H1 (cell line): ENCODE measurements around the gene SCMH1. TPM values are rescaled to one million over a fixed set of nuclear protein-coding genes. Genes with fewer than 3 reads are reported as not detected.
"Not testable (repeated sequence)": the region's sequence is repeated elsewhere in the genome, so short reads cannot be mapped to it uniquely, and the experiment has no call there.

Experiments
- CTCF ChIA-PET: fragments of 300-600 bp; sonication (Branson Sonifier 250); formaldehyde crosslinking; loops from one replicate; lab custom pipeline; 2021; ENCODE audit not compliant: partially characterized antibody; lab: Charles Lee
- POLR2A ChIA-PET: fragments of 300-600 bp; sonication (Branson Sonifier 250); formaldehyde crosslinking; loops from one replicate; lab custom pipeline; 2021; ENCODE audit warnings: inconsistent platforms; ENCODE audit not compliant: partially characterized antibody; lab: Charles Lee
- DNase-seq, 2 experiments: peaks; one replicate each; pipeline versions ENCODE4 v3.0.0 to v3.0.0-alpha.2; 2010 to 2022; ENCODE audit warnings: low spot score in 2 of 2, low read depth in 1 of 2, mixed read lengths in 1 of 2
- FAIRE-seq: peaks from 2 replicates; lab custom pipeline; 2011; peaks lifted over from hg19 to GRCh38; lab: Jason Lieb, UNC
- H2AFZ ChIP-seq: 2 replicates; pipeline ENCODE4 v1.8.1; 2012; ENCODE audit warnings: low read length, inconsistent platforms
- H2AK5ac ChIP-seq: 2 replicates; pipeline ENCODE4 v1.6.1; 2013; ENCODE audit warnings: low read depth, low read length
- H2BK120ac ChIP-seq: replicated peaks from 2 replicates; pipeline ENCODE3; 2013; ENCODE audit warnings: low read depth, low read length, inconsistent platforms
- H2BK12ac ChIP-seq: 2 replicates; pipeline ENCODE4 v1.6.1; 2013; ENCODE audit warnings: low read depth, low read length
- H2BK15ac ChIP-seq: 2 replicates; pipeline ENCODE4 v1.6.1; 2013; ENCODE audit warnings: low read length
- H2BK20ac ChIP-seq: 2 replicates; pipeline ENCODE4 v1.6.1; 2013; ENCODE audit warnings: low read length
- H2BK5ac ChIP-seq: 2 replicates; pipeline ENCODE4 v1.6.1; 2013; ENCODE audit warnings: low read depth, low read length
- H3K14ac ChIP-seq: 2 replicates; pipeline ENCODE4 v1.6.1; 2013; ENCODE audit warnings: inconsistent platforms; ENCODE audit not compliant: insufficient read length
- H3K18ac ChIP-seq: 2 replicates; pipeline ENCODE4 v1.6.1; 2013; ENCODE audit warnings: low read length; ENCODE audit errors: extremely low read depth
- H3K23ac ChIP-seq: 2 replicates; pipeline ENCODE4 v1.6.1; 2013; ENCODE audit warnings: inconsistent platforms; ENCODE audit not compliant: insufficient read length
- H3K23me2 ChIP-seq: 2 replicates; pipeline ENCODE4 v1.6.1; 2013; ENCODE audit warnings: low read depth, low read length
- H3K27ac ChIP-seq: 2 replicates; pipeline ENCODE4 v1.6.1; 2011; ENCODE audit warnings: low read depth, low read length, inconsistent platforms
- H3K27me3 ChIP-seq, 4 experiments: replicated peaks in 1 of 4; 1 replicate in 1 of 4; 2 replicates in 3 of 4; pipeline versions ENCODE4 v1.6.1 to v1.8.1; 2011 to 2013; ENCODE audit warnings: low read length in 3 of 4, mild to moderate bottlenecking in 3 of 4, inconsistent platforms in 2 of 4, mixed read lengths in 2 of 4, moderate library complexity in 1 of 4; ENCODE audit not compliant: control insufficient read depth in 3 of 4, insufficient read depth in 3 of 4; ENCODE audit errors: extremely low read depth in 1 of 4
- H3K36me3 ChIP-seq, 4 experiments: 2 replicates each; pipeline versions ENCODE4 v1.6.1 to v1.8.1; 2011 to 2013; ENCODE audit warnings: mild to moderate bottlenecking in 4 of 4, low read length in 3 of 4, moderate library complexity in 2 of 4, control low read depth in 1 of 4, inconsistent platforms in 1 of 4; ENCODE audit not compliant: insufficient read depth in 4 of 4, control insufficient read depth in 2 of 4
- H3K4ac ChIP-seq: replicated peaks from 2 replicates; pipeline ENCODE3; 2013; ENCODE audit warnings: low read length, low read depth, mixed read lengths, inconsistent platforms; ENCODE audit not compliant: insufficient read length
- H3K4me1 ChIP-seq, 4 experiments: replicated peaks in 1 of 4; 1 replicate in 1 of 4; 2 replicates in 3 of 4; pipeline versions ENCODE4 v1.6.1 to v1.8.1; 2011 to 2013; ENCODE audit warnings: low read length in 3 of 4, inconsistent platforms in 2 of 4, mixed read lengths in 1 of 4; ENCODE audit not compliant: insufficient read depth in 4 of 4, control insufficient read depth in 3 of 4
- H3K4me2 ChIP-seq, 2 experiments: 2 replicates each; pipeline versions ENCODE4 v1.6.1 to v1.8.1; 2011 to 2013; ENCODE audit warnings: low read depth in 2 of 2, low read length in 2 of 2, control low read depth in 1 of 2, inconsistent platforms in 1 of 2, mild to moderate bottlenecking in 1 of 2; ENCODE audit not compliant: insufficient read depth in 1 of 2
- H3K4me3 ChIP-seq, 4 experiments: fragments of 200-600, 300-600 bp in 1 of 4; sonication (generic), shearing (Covaris generic), sonication (Bioruptor Twin) in 1 of 4; 2 replicates each; pipeline versions ENCODE4 v1.5.1 to v1.8.1; 2011 to 2016; ENCODE audit warnings: low read length in 4 of 4, low read depth in 3 of 4, control low read depth in 2 of 4, inconsistent platforms in 2 of 4, mild to moderate bottlenecking in 2 of 4, mixed read lengths in 1 of 4, moderate library complexity in 1 of 4; ENCODE audit not compliant: insufficient read depth in 2 of 4; ENCODE audit errors: extremely low read depth in 1 of 4
- H3K56ac ChIP-seq: replicated peaks from 2 replicates; pipeline ENCODE3; 2013; ENCODE audit warnings: low read depth, mild to moderate bottlenecking, mixed read lengths, low read length, inconsistent platforms; ENCODE audit not compliant: insufficient read length
- H3K79me1 ChIP-seq: 2 replicates; pipeline ENCODE4 v1.6.1; 2013; ENCODE audit warnings: low read depth, low read length, control low read depth
- H3K79me2 ChIP-seq, 2 experiments: 2 replicates each; pipeline versions ENCODE4 v1.6.1 to v1.8.1; 2012 to 2013; ENCODE audit warnings: low read length in 2 of 2, mild to moderate bottlenecking in 2 of 2, inconsistent platforms in 1 of 2; ENCODE audit not compliant: insufficient read depth in 2 of 2, control insufficient read depth in 1 of 2
- H3K9ac ChIP-seq, 4 experiments: replicated peaks in 1 of 4; 1 replicate in 1 of 4; 2 replicates in 3 of 4; pipeline versions ENCODE4 v1.6.1 to v1.8.1; 2011 to 2013; ENCODE audit warnings: low read depth in 3 of 4, low read length in 3 of 4, control low read depth in 2 of 4, mild to moderate bottlenecking in 2 of 4, moderate library complexity in 2 of 4, inconsistent platforms in 1 of 4; ENCODE audit errors: extremely low read depth in 1 of 4
- H3K9me3 ChIP-seq, 2 experiments: 2 replicates each; pipeline versions ENCODE4 v1.6.1 to v1.8.1; 2012 to 2013; ENCODE audit warnings: mild to moderate bottlenecking in 2 of 2, moderate library complexity in 2 of 2, control low read depth in 1 of 2, inconsistent platforms in 1 of 2, low read depth in 1 of 2, low read length in 1 of 2, mixed read lengths in 1 of 2; ENCODE audit not compliant: insufficient read depth in 2 of 2
- H4K20me1 ChIP-seq, 2 experiments: replicated peaks in 1 of 2; 2 replicates each; pipeline versions ENCODE3 to v1.8.1; 2011 to 2013; ENCODE audit warnings: inconsistent platforms in 2 of 2, low read length in 2 of 2, mild to moderate bottlenecking in 1 of 2; ENCODE audit not compliant: insufficient read depth in 2 of 2, control insufficient read depth in 1 of 2
- H4K5ac ChIP-seq: 2 replicates; pipeline ENCODE4 v1.6.1; 2013; ENCODE audit warnings: low read length, low read depth, mixed read lengths, inconsistent platforms; ENCODE audit not compliant: insufficient read length
- H4K8ac ChIP-seq: 2 replicates; pipeline ENCODE4 v1.8.0; 2013; ENCODE audit warnings: mild to moderate bottlenecking, moderate library complexity, low read length, inconsistent platforms; ENCODE audit not compliant: insufficient read depth; ENCODE audit errors: extremely low read depth
- H4K91ac ChIP-seq: replicated peaks from 2 replicates; pipeline ENCODE3; 2013; ENCODE audit warnings: low read length, mixed read lengths, inconsistent platforms; ENCODE audit not compliant: insufficient read length
- BRCA1 ChIP-seq: IDR thresholded peaks from 2 replicates; pipeline ENCODE4 v1.6.1; 2012; ENCODE audit warnings: low read depth, low read length, improper control_type of control experiment
- CHD1 ChIP-seq: IDR thresholded peaks from 2 replicates; pipeline ENCODE4 v1.6.1; 2012; ENCODE audit warnings: low read depth, low read length, improper control_type of control experiment
- WGBS, 2 experiments: shearing (Covaris generic) in 1 of 2; methylation state at CpG; one replicate each; pipeline versions ENCODE4 v1.1.6 to v1.1.7; 2013 to 2015; ENCODE audit warnings: low lambda C conversion rate in 2 of 2, mixed read lengths in 2 of 2, inconsistent platforms in 1 of 2, low coverage in 1 of 2, missing lambda C conversion rate in 1 of 2; ENCODE audit not compliant: insufficient replicate concordance in 2 of 2, insufficient coverage in 1 of 2, insufficient read length in 1 of 2; ENCODE audit errors: extremely low coverage in 1 of 2, missing lambda C conversion rate in 1 of 2; 5-methylcytosine and 5-hydroxymethylcytosine counted together
- polyA plus RNA-seq, 7 experiments: library from polyadenylated mRNA; depleted of rRNA in 3 of 7; stranded (reverse) in 5 of 7; unstranded in 2 of 7; fragments of >200 nt in 5 of 7; fragments of 200-250 nt in 2 of 7; gene quantifications; 1 replicate in 5 of 7; 2 replicates in 1 of 7; 4 replicates in 1 of 7; pipeline versions ENCODE4 v1.2.1 to v1.2.3, GENCODE V29; 2011 to 2013; ENCODE audit warnings: missing spikeins in 2 of 7, mixed read lengths in 2 of 7
- total RNA-seq: library from RNA; stranded (reverse); fragmentation: NEBNext Ultra II Directional; extraction: Animal tissue kit (Norgen Biotek cat#: 25700); gene quantifications from 2 replicates; pipeline ENCODE4 v1.2.1, GENCODE V29; 2021

Gene SCMH1
- total and polyA plus RNA-seq, 2 of the 8 experiments (the other 6 are each of a cell fraction or from before 2014, with no cell fraction given), result 16.6 to 30.7 TPM

DNA sequence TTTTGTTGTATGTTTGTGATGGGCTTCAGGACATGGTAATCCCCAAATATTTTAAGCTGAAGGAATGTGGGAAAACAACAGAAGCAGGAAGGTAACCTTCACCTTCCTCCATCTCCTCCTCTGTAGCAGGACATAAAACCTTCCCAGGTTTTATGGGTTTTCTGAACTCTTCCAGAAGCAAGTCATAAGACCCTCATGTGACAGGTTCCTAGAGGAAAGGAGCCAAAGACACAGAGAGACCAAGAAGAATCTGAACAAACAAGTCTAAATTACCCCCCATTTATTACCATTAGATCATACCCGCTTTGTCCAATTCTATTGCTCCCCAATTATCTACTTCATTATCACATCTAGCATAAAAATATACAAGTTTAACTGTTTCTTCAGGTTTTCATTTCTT is 28.8 kb downstream of the SCMH1 start (continued):
- no peak for TF ChIP-seq CHD1
- no peak for TF ChIP-seq BRCA1

GRCh38 chr1:41211608-41212007 is 30.5 kb downstream of the SCMH1 start:
- H4K5ac ChIP-seq, H3K4ac ChIP-seq, DNase-seq, H3K4me2 ChIP-seq, H3K27me3 ChIP-seq, H3K9ac ChIP-seq, H2BK15ac ChIP-seq, H3K56ac ChIP-seq, H2BK20ac ChIP-seq, H3K79me1 ChIP-seq, FAIRE-seq, H3K18ac ChIP-seq, H2AFZ ChIP-seq, H3K23me2 ChIP-seq, H3K23ac ChIP-seq, H3K27ac ChIP-seq, H3K79me2 ChIP-seq, H3K36me3 ChIP-seq, H4K8ac ChIP-seq, H4K91ac ChIP-seq, H3K4me3 ChIP-seq, H2AK5ac ChIP-seq, H2BK12ac ChIP-seq, H2BK5ac ChIP-seq, H3K14ac ChIP-seq, H3K9me3 ChIP-seq, H4K20me1 ChIP-seq, H2BK120ac ChIP-seq, H3K4me1 ChIP-seq: not testable (repeated sequence)
- 92% methylated on average over 2 of the region's 2 CpGs; no CpG with 5 or more reads in 1 of the 2 experiments for WGBS, 2 experiments
- ChIA-PET CTCF (interaction anchor here (1.0 kb wide), 1 partner anchor 196 kb away, joined by 3 read pairs; no protein-coding TSS in a partner anchor), POLR2A (interaction anchor here (1.4 kb wide), 1 partner anchor 20 kb away, joined by 3 read pairs; no protein-coding TSS in a partner anchor)
